Measurements from ENCODE around the gene SAC3D1. TPM values are rescaled to one million over a fixed set of nuclear protein-coding genes. Genes with fewer than 3 reads are reported as not detected.

Gene SAC3D1
- total and polyA plus RNA-seq, 8 donors: 1.8 to 97.6 (median 11.7) TPM

DNA sequence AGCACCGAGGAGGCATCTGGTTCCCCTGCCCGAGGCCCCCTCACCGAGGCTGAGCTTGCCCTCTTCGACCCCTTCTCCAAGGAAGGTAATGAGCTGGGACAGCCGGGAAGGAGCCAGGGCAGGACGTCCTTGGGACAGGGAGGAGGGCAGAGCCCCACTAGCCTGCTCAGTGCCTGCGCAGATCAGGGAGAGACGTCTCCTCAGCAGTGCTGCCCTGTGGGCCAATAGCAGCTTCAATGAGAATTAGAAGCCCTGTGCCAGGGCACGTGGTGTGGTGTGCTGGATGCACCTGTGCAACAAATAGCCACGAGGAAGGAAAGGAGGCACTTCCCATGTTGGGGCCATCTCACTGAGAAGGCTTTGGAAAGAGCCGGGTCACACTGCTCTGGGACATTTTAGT lies 5.4 kb upstream of the SAC3D1 start:
- no peak overlapping the region for H3K4me3 ChIP-seq
- peaks cover 46 to 87% (median 82%) of the 10 kb centered on the region in 4 donors for H3K36me3 ChIP-seq
- 65 to 86% (median 83%) methylated on average over 5 to 11 of the region's 11 CpGs for WGBS, 5 donors
- H3K4me1 ChIP-seq: peaks cover 8 to 27% (median 16%) of the 10 kb centered on the region in 4 donors
- TF ChIP-seq POLR2A (IDR thresholded peaks at IDR 0.05): no peak
- no peak for TF ChIP-seq POLR2AphosphoS5 (IDR thresholded peaks at IDR 0.05)
- no peak for TF ChIP-seq CTCF (IDR thresholded peaks at IDR 0.05)
- no peak for TF ChIP-seq EP300 (IDR thresholded peaks at IDR 0.05)
- H3K27ac ChIP-seq: no peak overlapping the region
- no peaks in the 10 kb centered on the region for H3K9me3 ChIP-seq
- H3K27me3 ChIP-seq: no peaks in the 10 kb centered on the region
- intact Hi-C loops (cut with DNase I; ENCODE audit: low total_unique reads): no loop called here
- no peak for DNase-seq

DNA sequence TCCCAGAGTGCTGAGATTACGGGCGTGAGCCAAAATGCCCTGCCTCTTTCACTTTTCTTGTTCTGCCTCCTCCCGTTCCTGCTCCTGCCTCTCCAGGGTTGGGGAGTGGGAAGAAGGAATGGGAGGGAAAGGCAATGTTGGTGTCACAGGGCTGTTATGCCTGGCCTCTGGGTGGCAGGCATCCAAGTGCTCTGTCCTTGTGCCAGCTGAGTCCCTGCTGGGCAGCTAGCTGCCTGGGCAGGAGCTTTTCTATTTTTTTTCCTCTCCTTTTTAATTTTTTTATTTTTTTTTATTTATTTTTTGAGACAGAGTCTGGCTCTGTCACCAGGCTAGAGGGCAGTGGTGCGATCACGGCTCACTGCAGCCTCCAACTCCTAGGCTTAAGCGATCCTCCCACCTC lies 4.1 kb upstream of the SAC3D1 start:
- no peak for TF ChIP-seq CTCF (IDR thresholded peaks at IDR 0.05)
- TF ChIP-seq EP300 (IDR thresholded peaks at IDR 0.05): no peak
- TF ChIP-seq POLR2AphosphoS5 (IDR thresholded peaks at IDR 0.05): peak in 1 of 3 donors; percentile 7
- TF ChIP-seq POLR2A (IDR thresholded peaks at IDR 0.05): no peak
- Histone ChIP-seq H3K4me3 (no peak overlapping the region), H3K36me3 (peaks cover 46 to 76% (median 71%) of the 10 kb centered on the region in 4 donors), H3K27me3 (no peaks in the 10 kb centered on the region), H3K9me3 (no peaks in the 10 kb centered on the region), H3K4me1 (peaks cover 12 to 27% (median 20%) of the 10 kb centered on the region in 4 donors), H3K27ac (peak overlapping the region in 4 of 5 donors; percentile 37 to 67 (median 47))
- intact Hi-C loops (cut with DNase I; ENCODE audit: low total_unique reads): no loop called here
- WGBS, 5 donors: 34 to 74% (median 45%) methylated on average over 6 of the region's 6 CpGs
- peak in 1 of 2 donors; percentile 90 for DNase-seq

- no peak for TF ChIP-seq CTCF (IDR thresholded peaks at IDR 0.05)
- no peak for TF ChIP-seq POLR2A (IDR thresholded peaks at IDR 0.05)
- TF ChIP-seq EP300 (IDR thresholded peaks at IDR 0.05): no peak
- no peak for TF ChIP-seq POLR2AphosphoS5 (IDR thresholded peaks at IDR 0.05)
- WGBS, 5 donors: 6 to 14% (median 10%) methylated on average over 7 of the region's 7 CpGs
- DNase-seq: no peak
- intact Hi-C loops (cut with DNase I; ENCODE audit: low total_unique reads): no loop called here
- H3K27ac ChIP-seq: peak overlapping the region; percentile 92 to 99 (median 93)
- H3K36me3 ChIP-seq: peaks cover 35 to 57% (median 51%) of the 10 kb centered on the region in 4 donors
- no peaks in the 10 kb centered on the region for H3K9me3 ChIP-seq
- no peaks in the 10 kb centered on the region for H3K27me3 ChIP-seq
- H3K4me1 ChIP-seq: peaks cover 19 to 48% (median 39%) of the 10 kb centered on the region in 4 donors
- peak overlapping the region; percentile 74 to 98 (median 92) for H3K4me3 ChIP-seq
These were observed 527 bp upstream of the SAC3D1 start for GRCh38 chr11:65040520-65040846.

DNA sequence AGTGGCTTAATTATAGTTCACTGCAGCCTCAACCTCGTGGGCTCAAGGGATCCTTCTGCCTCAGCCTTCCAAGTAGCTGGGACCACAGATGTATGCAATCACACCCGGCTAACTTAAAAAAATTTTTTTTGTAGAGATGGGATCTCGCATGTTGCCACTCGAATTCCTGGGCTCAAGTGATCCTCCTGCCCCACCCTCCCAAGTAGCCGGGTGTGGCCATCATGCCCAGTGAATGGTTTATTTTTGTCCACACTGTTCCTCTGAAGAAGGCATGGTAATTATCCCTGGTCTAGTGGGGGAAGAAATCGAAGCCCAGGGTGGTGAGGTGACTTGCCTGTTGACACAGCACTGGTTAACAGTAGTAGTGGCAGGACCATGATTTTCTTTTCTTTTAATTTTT lies 1.9 kb downstream of the SAC3D1 start:
- Histone ChIP-seq H3K4me3 (no peak overlapping the region), H3K4me1 (peaks cover 21 to 56% (median 47%) of the 10 kb centered on the region in 4 donors), H3K27me3 (no peaks in the 10 kb centered on the region), H3K27ac (no peak overlapping the region), H3K9me3 (no peaks in the 10 kb centered on the region), H3K36me3 (peaks cover 21 to 41% (median 37%) of the 10 kb centered on the region in 4 donors)
- TF ChIP-seq CTCF (IDR thresholded peaks at IDR 0.05) (no peak), EP300 (IDR thresholded peaks at IDR 0.05) (no peak), POLR2AphosphoS5 (IDR thresholded peaks at IDR 0.05) (no peak), POLR2A (IDR thresholded peaks at IDR 0.05) (no peak)
- WGBS, 5 donors: 82 to 90% (median 89%) methylated on average over 6 of the region's 6 CpGs
- intact Hi-C loops (cut with DNase I; ENCODE audit: low total_unique reads): no loop called here
- no peak for DNase-seq
